Pancreas (tissue), 10 donors: Measurements from ENCODE around the gene TBX20. TPM values are rescaled to one million over a fixed set of nuclear protein-coding genes. Genes with fewer than 3 reads are reported as not detected.

Source experiments
- ATAC-seq, 4 donors: fragments of 200-7000 bp; cut with Tn5 transposase; one replicate each; pipeline versions ENCODE4 v1.8.0 to v1.9.1; 2020; ENCODE audit warnings: mild to moderate bottlenecking in 4 of 4, moderate library complexity in 4 of 4
- DNase-seq, 6 donors: peaks; one replicate each; pipeline ENCODE4 v3.0.0-alpha.2; 2020
- FAIRE-seq: peaks from 2 replicates; lab custom pipeline; 2012; peaks lifted over from hg19 to GRCh38; lab: Jason Lieb, UNC
- H3K27ac ChIP-seq, 4 donors: fragments of 200-600 bp; sonication (generic); 1 replicate in 3 of 4; 2 replicates in 1 of 4; pipeline versions ENCODE4 v1.5.0 to v1.8.0; 2020
- H3K27me3 ChIP-seq, 4 donors: fragments of 200-600 bp; one replicate each; pipeline ENCODE4 v1.8.0; 2021
- H3K36me3 ChIP-seq, 3 donors: fragments of 200-600 bp; sonication (generic) in 1 of 3; one replicate each; pipeline versions ENCODE4 v1.5.0 to v1.8.0; 2020 to 2021
- H3K4me1 ChIP-seq, 3 donors: fragments of 200-600 bp; one replicate each; pipeline ENCODE4 v1.8.0; 2021
- H3K4me3 ChIP-seq, 4 donors: fragments of 200-600 bp; sonication (generic) in 2 of 4; one replicate each; pipeline versions ENCODE4 v1.5.0 to v1.8.0; 2020 to 2021
- H3K9me3 ChIP-seq, 4 donors: fragments of 200-600 bp; one replicate each; pipeline ENCODE4 v1.8.0; 2021
- CTCF ChIP-seq, 4 donors: fragments of 200-600 bp; sonication (generic) in 3 of 4; IDR thresholded peaks; one replicate each; pipeline versions ENCODE4 v1.5.0 to v1.8.0; 2021; ENCODE audit warnings: antibody characterized with exemption in 4 of 4
- WGBS, 2 donors: extraction: QIAGEN DNeasy Blood & Tissue Kit; methylation state at CpG; one replicate each; pipeline ENCODE4 v1.1.7; 2013; 5-methylcytosine and 5-hydroxymethylcytosine counted together
- intact Hi-C, 3 donors: fragments of 100-400 bp; cut with DNase I; formaldehyde crosslinking; loops; one replicate each; pipeline versions ENCODE4 v1.11.1 to v1.14.2; 2022
- polyA plus RNA-seq, 2 donors: library from polyadenylated mRNA; stranded (reverse); fragments of 200-250 nt; gene quantifications; one replicate each; pipeline ENCODE4 v1.2.3, GENCODE V29; 2013
- total RNA-seq, 6 donors: library from RNA; stranded (reverse); fragmentation: NEBNext Ultra II Directional in 4 of 6; extraction: Animal tissue kit (Norgen Biotek cat#: 25700) in 4 of 6; gene quantifications; one replicate each; pipeline versions ENCODE4 v1.2.1 to v1.2.4, GENCODE V29; 2021 to 2023
- donor health status: healthy with polysubstance abuse.
- donor health status: DM: no; HTN: no; CAD: no; lungs with moderate emphysema.
- donor health status: DM: no; HTN: no; CAD: no.
- donor health status: control.
- donor health status: control.
- donor health status: Bipolar disorder and iron deficiency.
- donor health status: DM: yes; HTN: yes; CAD: no.
- donor health status: DM: no; HTN: no; CAD: no.
- donor health status: DM: no; HTN: no; CAD: no.
- donor health status: DM: yes; HTN: yes; CAD: no.

The TBX20 gene
- total and polyA plus RNA-seq, 8 donors = not detected

GRCh38 chr7:35252612-35253459 lies 1.1 kb downstream of the TBX20 start:
- no peaks in the 10 kb centered on the region for H3K36me3 ChIP-seq
- H3K4me1 ChIP-seq = peaks cover 0 to 7% (median 3%) of the 10 kb centered on the region in 3 donors
- peaks cover 15 to 76% (median 26%) of the 10 kb centered on the region in 4 donors for H3K27me3 ChIP-seq
- H3K4me3 ChIP-seq = peak overlapping the region in 1 of 4 donors; percentile 50
- no peaks in the 10 kb centered on the region for H3K9me3 ChIP-seq
- no peak for TF ChIP-seq CTCF (IDR thresholded peaks at IDR 0.05)
- no peak for ATAC-seq
- 5 to 7% methylated on average over 16 of the region's 16 CpGs for WGBS, 2 donors
- no peak overlapping the region for H3K27ac ChIP-seq
- intact Hi-C loops = no loop called here
- DNase-seq = no peak
- FAIRE-seq = no peak

GRCh38 chr7:35251606-35252310 lies 2.1 kb downstream of the TBX20 start:
- H3K9me3 ChIP-seq = no peaks in the 10 kb centered on the region
- no peaks in the 10 kb centered on the region for H3K36me3 ChIP-seq
- WGBS, 2 donors = 10% methylated on average over 5 of the region's 5 CpGs
- intact Hi-C loops = no loop called here
- no peak overlapping the region for H3K4me3 ChIP-seq
- no peak for FAIRE-seq
- no peak for DNase-seq
- no peak for ATAC-seq
- TF ChIP-seq CTCF (IDR thresholded peaks at IDR 0.05) = no peak
- peaks cover 0 to 7% (median 3%) of the 10 kb centered on the region in 3 donors for H3K4me1 ChIP-seq
- peaks cover 19 to 77% (median 26%) of the 10 kb centered on the region in 4 donors for H3K27me3 ChIP-seq
- no peak overlapping the region for H3K27ac ChIP-seq

GRCh38 chr7:35250941-35251340 lies 3.0 kb downstream of the TBX20 start:
- DNase-seq = no peak
- Histone ChIP-seq H3K36me3 (no peaks in the 10 kb centered on the region), H3K9me3 (no peaks in the 10 kb centered on the region), H3K4me1 (peaks cover 0 to 7% (median 3%) of the 10 kb centered on the region in 3 donors), H3K27me3 (peaks cover 22 to 84% (median 26%) of the 10 kb centered on the region in 4 donors), H3K27ac (no peak overlapping the region), H3K4me3 (no peak overlapping the region)
- TF ChIP-seq CTCF (IDR thresholded peaks at IDR 0.05) = no peak
- intact Hi-C loops = no loop called here
- no peak for ATAC-seq
- WGBS, 2 donors = 30 to 33% methylated on average over 1 of the region's 1 CpG
- FAIRE-seq = no peak

GRCh38 chr7:35250452-35250851 lies 3.4 kb downstream of the TBX20 start:
- 0 to 8% methylated on average over 2 of the region's 2 CpGs for WGBS, 2 donors
- FAIRE-seq = no peak

More at GRCh38 chr7:35250452-35250851, 3.4 kb downstream of the TBX20 start:
- Histone ChIP-seq H3K27ac (no peak overlapping the region), H3K4me1 (peaks cover 0 to 7% (median 3%) of the 10 kb centered on the region in 3 donors), H3K4me3 (no peak overlapping the region), H3K9me3 (no peaks in the 10 kb centered on the region), H3K36me3 (no peaks in the 10 kb centered on the region), H3K27me3 (peaks cover 21 to 79% (median 29%) of the 10 kb centered on the region in 4 donors)
- ATAC-seq (no peak), DNase-seq (no peak)
- intact Hi-C loops = no loop called here
- no peak for TF ChIP-seq CTCF (IDR thresholded peaks at IDR 0.05)
